Right atrium auricular region (tissue), 2 donors: ENCODE results near the gene LDB3. TPM values are rescaled to one million over a fixed set of nuclear protein-coding genes. Genes with fewer than 3 reads are reported as not detected.
A peak's percentile ranks its signal among the peaks of the same experiment; 100 is the strongest.

ENCODE experiments used
- DNase-seq: peaks from one replicate; pipeline ENCODE4 v3.0.0-alpha.2; 2019; ENCODE audit warnings: low spot score
- H3K27ac ChIP-seq, 2 donors: fragments of 200-600 bp; sonication (generic); 1 replicate in 1 of 2; 2 replicates in 1 of 2; pipeline ENCODE4 v1.5.1; 2016 to 2019
- H3K27me3 ChIP-seq, 2 donors: fragments of 200-600 bp; sonication (generic); one replicate each; pipeline versions ENCODE4 v1.5.1 to v1.6.0; 2017 to 2019
- H3K36me3 ChIP-seq: fragments of 200-600 bp; sonication (generic); one replicate; pipeline ENCODE4 v1.5.1; 2016
- H3K4me1 ChIP-seq, 2 donors: fragments of 200-600 bp; sonication (generic); one replicate each; pipeline versions ENCODE4 v1.5.1 to v1.6.0; 2017 to 2019
- H3K4me3 ChIP-seq, 2 donors: fragments of 200-600 bp; sonication (generic); 1 replicate in 1 of 2; 2 replicates in 1 of 2; pipeline ENCODE4 v1.5.1; 2017 to 2019; ENCODE audit warnings: mild to moderate bottlenecking in 1 of 2, moderate library complexity in 1 of 2
- H3K9me3 ChIP-seq, 2 donors: fragments of 200-600 bp; sonication (generic); one replicate each; pipeline ENCODE4 v1.5.1; 2019
- total RNA-seq, 2 donors: library from RNA; depleted of rRNA; stranded (reverse); fragments of >200 nt; gene quantifications; one replicate each; pipeline ENCODE4 v1.1.0, GENCODE V29; 2016
- TF ChIP-seq, protein P1 (sequence below), 2 donors: fragments of 200-600 bp; sonication (generic); IDR thresholded peaks; one replicate each; pipeline ENCODE4 v1.5.1; 2019; ENCODE audit warnings: antibody characterized with exemption in 2 of 2

LDB3 gene
- total RNA-seq, 2 donors from 2014 or later, result 448 to 908 TPM

DNA sequence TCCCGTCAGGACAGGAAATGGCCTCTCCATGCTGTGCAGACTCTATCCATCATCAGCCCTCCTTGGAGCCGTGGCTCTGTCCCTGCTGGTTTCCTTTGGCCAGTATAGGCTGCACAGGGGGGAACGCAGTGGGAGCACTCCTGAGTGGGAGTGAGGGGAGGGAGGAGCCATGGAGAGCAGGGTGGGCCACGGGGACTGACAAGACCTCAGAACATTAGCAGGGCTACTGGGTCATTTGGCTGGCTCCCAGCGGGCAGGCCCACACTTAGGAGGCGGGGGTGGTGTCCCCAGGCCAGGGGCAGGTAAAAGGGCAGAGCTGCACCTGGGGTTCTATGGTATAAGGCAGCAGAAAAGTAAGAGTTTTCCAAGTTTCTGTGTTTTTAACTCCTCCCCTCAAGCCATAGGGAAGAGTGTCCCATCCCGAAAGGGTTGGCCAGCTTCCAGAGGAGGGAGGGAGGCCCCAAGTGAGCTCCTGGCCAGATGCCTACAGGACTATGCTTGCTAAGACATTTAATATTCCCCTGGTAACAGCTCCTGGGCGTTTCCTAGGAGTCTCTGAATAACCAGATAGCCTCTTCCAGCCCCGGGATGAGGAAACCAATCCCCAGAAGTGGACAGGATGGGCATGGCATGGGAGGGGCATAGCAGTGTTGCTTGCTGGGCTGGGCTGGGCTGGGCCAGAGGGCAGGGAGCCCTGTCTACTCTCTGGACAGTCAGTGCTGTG is 19.4 kb upstream of the LDB3 start:
- Histone ChIP-seq H3K4me3 (no peak overlapping the region), H3K27me3 (no peaks in the 10 kb centered on the region)
- peak; percentile 62 for DNase-seq

DNA sequence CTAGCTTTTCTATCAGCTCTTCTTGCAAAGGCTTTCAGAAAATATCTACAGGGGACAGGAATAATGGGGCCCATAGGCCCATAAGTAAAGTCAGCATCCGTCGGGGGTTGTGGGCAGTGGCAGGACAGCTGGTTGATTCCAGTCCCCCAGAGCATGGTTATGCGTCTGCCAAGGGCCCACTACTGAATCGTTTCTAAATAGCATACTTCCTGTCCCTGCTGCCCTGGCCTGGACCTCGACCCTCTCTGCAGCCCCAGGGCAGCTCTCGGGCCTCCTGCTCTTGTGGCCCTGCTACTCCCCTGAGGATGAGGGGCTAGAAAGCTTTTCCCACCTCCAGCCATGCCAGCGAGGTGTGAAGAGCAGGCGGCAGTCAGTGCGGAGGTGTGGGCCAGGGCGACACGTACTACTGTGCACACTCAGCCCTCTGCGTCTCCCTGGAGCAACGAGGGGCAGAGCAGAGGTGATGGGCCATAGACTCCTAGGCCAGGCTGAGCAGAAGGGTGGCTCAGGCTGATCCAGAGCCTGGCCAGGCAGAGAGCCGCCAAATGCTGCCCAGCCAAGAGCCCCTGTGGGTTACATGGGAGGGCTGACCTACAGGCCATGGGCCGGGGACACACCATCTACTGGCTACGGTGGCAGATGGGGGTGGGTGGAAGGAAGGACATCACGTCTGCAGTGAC is 18.7 kb upstream of the LDB3 start:
- Histone ChIP-seq H3K36me3 (no peaks in the 10 kb centered on the region), H3K27me3 (no peaks in the 10 kb centered on the region), H3K9me3 (no peaks in the 10 kb centered on the region), H3K4me1 (peaks cover 0 to 47% of the 10 kb centered on the region in 2 donors), H3K27ac (peak overlapping the region; percentile 29 to 35), H3K4me3 (no peak overlapping the region)
- TF ChIP-seq, protein P1, sequence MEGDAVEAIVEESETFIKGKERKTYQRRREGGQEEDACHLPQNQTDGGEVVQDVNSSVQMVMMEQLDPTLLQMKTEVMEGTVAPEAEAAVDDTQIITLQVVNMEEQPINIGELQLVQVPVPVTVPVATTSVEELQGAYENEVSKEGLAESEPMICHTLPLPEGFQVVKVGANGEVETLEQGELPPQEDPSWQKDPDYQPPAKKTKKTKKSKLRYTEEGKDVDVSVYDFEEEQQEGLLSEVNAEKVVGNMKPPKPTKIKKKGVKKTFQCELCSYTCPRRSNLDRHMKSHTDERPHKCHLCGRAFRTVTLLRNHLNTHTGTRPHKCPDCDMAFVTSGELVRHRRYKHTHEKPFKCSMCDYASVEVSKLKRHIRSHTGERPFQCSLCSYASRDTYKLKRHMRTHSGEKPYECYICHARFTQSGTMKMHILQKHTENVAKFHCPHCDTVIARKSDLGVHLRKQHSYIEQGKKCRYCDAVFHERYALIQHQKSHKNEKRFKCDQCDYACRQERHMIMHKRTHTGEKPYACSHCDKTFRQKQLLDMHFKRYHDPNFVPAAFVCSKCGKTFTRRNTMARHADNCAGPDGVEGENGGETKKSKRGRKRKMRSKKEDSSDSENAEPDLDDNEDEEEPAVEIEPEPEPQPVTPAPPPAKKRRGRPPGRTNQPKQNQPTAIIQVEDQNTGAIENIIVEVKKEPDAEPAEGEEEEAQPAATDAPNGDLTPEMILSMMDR (IDR thresholded peaks at IDR 0.05), result no peak
- peak; percentile 49 for DNase-seq

More for the DNA sequence above, 19.4 kb upstream of the LDB3 start:
- H3K27ac ChIP-seq, result peak overlapping the region; percentile 29 to 35
- TF ChIP-seq, protein P1 (IDR thresholded peaks at IDR 0.05), result no peak
- H3K9me3 ChIP-seq, result no peaks in the 10 kb centered on the region
- H3K4me1 ChIP-seq, result peaks cover 0 to 47% of the 10 kb centered on the region in 2 donors
- H3K36me3 ChIP-seq, result no peaks in the 10 kb centered on the region

DNA sequence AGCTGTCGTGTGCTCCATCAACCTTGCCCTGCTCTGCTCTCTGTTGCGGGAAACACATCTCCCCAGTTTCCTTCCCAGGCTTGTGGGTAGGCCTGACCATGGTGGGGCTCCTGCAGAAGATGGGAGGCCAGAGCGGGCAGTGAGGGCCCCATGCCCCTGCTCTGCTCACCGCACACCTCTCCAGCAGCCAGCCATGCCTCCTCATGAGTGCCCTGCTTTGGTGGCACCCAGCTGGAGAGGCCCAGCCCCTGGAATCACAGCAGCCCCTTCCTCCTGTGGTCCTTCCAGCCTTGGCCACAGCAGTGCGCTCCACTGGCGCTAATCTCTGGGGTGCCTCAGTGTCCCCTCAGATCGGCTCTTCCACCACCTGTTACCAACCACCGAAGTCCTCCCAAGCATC is 18.2 kb upstream of the LDB3 start:
- H3K9me3 ChIP-seq, result no peaks in the 10 kb centered on the region
- peaks cover 0 to 47% of the 10 kb centered on the region in 2 donors for H3K4me1 ChIP-seq
- H3K36me3 ChIP-seq, result no peaks in the 10 kb centered on the region
- DNase-seq, result peak; percentile 40
- H3K27ac ChIP-seq, result peak overlapping the region in 1 of 2 donors; percentile 29
- H3K4me3 ChIP-seq, result no peak overlapping the region
- TF ChIP-seq, protein P1 (IDR thresholded peaks at IDR 0.05), result no peak
- no peaks in the 10 kb centered on the region for H3K27me3 ChIP-seq

DNA sequence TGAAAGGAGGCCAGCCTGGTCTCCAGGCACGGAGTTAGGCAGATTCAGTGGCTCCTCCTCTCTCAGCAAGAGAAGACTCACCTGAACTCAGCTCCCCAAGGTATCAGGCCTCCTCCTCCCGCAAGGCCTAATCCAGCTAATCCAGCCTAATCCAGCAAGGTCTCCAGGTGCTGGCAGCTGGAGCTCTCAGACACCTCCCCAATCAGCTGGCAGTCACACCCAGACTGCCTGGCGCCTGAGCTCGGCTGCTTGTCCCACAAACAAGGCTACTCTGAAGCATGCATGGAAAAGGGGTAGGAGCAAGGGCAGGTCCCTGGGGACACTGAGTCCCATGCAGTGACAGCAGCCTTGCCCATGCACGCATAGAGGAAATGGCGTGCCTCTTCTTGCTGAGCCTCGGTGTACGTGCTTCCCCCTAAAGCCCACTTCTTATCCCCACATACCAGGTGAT is 17.3 kb upstream of the LDB3 start:
- H3K9me3 ChIP-seq, result no peaks in the 10 kb centered on the region
- peaks cover 0 to 47% of the 10 kb centered on the region in 2 donors for H3K4me1 ChIP-seq
- H3K27me3 ChIP-seq, result no peaks in the 10 kb centered on the region
- DNase-seq, result peak; percentile 57
- TF ChIP-seq, protein P1 (IDR thresholded peaks at IDR 0.05), result no peak
- no peak overlapping the region for H3K4me3 ChIP-seq
- H3K27ac ChIP-seq, result no peak overlapping the region
- no peaks in the 10 kb centered on the region for H3K36me3 ChIP-seq

DNA sequence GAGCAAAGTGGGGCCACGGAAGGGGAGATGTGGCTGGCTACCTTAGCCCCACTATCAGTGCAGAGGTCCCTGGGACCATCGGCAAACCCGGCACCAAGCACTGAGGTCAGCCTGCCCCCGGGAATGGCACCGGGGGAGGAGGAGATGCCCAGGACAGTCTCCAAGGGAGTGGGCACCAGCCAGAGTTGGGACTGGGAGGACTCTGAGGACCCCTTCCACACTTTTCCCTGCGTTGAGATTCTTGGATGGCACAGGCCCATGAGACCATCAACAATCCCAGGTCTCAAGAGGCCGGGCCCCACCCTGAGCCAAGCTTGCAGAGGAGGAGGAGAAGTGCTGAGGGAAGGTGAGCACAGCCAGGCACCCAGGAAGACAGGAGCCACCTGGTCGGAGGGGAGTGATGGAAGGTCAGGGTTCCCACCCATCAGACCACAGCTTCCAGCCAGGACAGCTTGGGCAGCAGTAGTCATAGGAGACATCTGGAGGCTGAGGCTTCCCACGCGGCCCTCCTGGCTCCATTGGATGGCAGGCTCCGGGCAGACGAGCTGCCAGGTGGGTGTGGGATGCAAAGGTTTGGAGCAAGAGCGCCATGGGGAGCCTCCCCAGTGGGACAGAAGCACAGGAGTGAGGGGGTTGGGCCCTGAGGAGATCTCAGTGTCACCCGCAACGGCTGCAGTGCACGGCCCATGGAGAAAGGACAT is 16.5 kb upstream of the LDB3 start:
- TF ChIP-seq, protein P1 (IDR thresholded peaks at IDR 0.05), result no peak
- H3K27me3 ChIP-seq, result no peaks in the 10 kb centered on the region
- H3K4me1 ChIP-seq, result peaks cover 0 to 47% of the 10 kb centered on the region in 2 donors
- no peak overlapping the region for H3K4me3 ChIP-seq
- H3K27ac ChIP-seq, result no peak overlapping the region
- no peaks in the 10 kb centered on the region for H3K9me3 ChIP-seq
- peak; percentile 44 for DNase-seq
- H3K36me3 ChIP-seq, result no peaks in the 10 kb centered on the region
